Measurements from ENCODE around the gene TOP2B.

DNA sequence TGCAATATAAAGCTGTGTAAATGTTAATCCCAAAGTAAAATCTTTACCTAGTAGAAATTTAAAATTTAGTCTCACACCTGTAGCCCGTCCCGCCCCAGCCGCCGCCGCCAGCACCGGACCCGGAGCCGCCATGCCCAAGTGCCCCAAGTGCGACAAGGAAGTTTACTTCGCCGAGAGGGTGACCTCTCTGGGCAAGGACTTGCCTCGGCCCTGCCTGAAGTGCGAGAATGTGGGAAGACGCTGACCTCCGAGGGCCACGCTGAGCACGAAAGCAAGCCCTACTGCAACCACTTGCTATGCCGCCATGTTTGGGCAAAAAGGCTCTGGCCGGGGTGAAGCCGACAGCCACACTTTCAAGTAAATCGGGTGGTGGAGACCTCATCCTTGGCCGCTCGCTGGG, 22.1 kb upstream of the TOP2B start:
- TF ChIP-seq, protein P1, sequence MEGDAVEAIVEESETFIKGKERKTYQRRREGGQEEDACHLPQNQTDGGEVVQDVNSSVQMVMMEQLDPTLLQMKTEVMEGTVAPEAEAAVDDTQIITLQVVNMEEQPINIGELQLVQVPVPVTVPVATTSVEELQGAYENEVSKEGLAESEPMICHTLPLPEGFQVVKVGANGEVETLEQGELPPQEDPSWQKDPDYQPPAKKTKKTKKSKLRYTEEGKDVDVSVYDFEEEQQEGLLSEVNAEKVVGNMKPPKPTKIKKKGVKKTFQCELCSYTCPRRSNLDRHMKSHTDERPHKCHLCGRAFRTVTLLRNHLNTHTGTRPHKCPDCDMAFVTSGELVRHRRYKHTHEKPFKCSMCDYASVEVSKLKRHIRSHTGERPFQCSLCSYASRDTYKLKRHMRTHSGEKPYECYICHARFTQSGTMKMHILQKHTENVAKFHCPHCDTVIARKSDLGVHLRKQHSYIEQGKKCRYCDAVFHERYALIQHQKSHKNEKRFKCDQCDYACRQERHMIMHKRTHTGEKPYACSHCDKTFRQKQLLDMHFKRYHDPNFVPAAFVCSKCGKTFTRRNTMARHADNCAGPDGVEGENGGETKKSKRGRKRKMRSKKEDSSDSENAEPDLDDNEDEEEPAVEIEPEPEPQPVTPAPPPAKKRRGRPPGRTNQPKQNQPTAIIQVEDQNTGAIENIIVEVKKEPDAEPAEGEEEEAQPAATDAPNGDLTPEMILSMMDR (IDR thresholded peaks at IDR 0.05), result no peak
- no peak for TF ChIP-seq POLR2A (IDR thresholded peaks at IDR 0.05)
